Body of pancreas (tissue), 4 donors: ENCODE measurements around the gene STAMBP. TPM values are rescaled to one million over a fixed set of nuclear protein-coding genes. Genes with fewer than 3 reads are reported as not detected.

Experiments used
- ATAC-seq: fragments of 150-250 bp; one replicate; pipeline ENCODE4 v1.9.1; 2016
- DNase-seq, 4 donors: peaks; one replicate each; pipeline ENCODE4 v3.0.0-alpha.2; 2019
- H3K27ac ChIP-seq, 4 donors: fragments of 200-600 bp; sonication (generic); 1 replicate in 3 of 4; 2 replicates in 1 of 4; pipeline versions ENCODE4 v1.5.1 to v1.6.1; 2016 to 2019; ENCODE audit warnings: mild to moderate bottlenecking in 1 of 4, mixed read lengths in 1 of 4, moderate library complexity in 1 of 4
- H3K27me3 ChIP-seq, 2 donors: fragments of 200-600 bp; sonication (generic); one replicate each; pipeline ENCODE4 v1.6.0; 2016; ENCODE audit warnings: mild to moderate bottlenecking in 1 of 2
- H3K36me3 ChIP-seq, 2 donors: fragments of 200-600 bp; sonication (generic); replicated peaks in 1 of 2; 2 replicates each; pipeline ENCODE4 v1.5.1; 2016; ENCODE audit warnings: low read depth in 2 of 2; ENCODE audit not compliant: insufficient read depth in 1 of 2
- H3K4me1 ChIP-seq: fragments of 200-600 bp; sonication (generic); one replicate; pipeline ENCODE4 v1.6.0; 2016
- H3K4me3 ChIP-seq, 2 donors: fragments of 200-600 bp; sonication (generic); 1 replicate in 1 of 2; 2 replicates in 1 of 2; pipeline ENCODE4 v1.5.1; 2016 to 2019
- H3K9me3 ChIP-seq, 3 donors: fragments of 200-600 bp; sonication (generic); 1 replicate in 2 of 3; 2 replicates in 1 of 3; pipeline ENCODE4 v1.5.1; 2016
- POLR2A ChIP-seq, 3 donors: fragments of 450-650 bp; IDR thresholded peaks; one replicate each; pipeline ENCODE4 v1.6.1; 2016; ENCODE audit warnings: antibody characterized with exemption in 3 of 3, mild to moderate bottlenecking in 2 of 3
- WGBS, 2 donors: methylation state at CpG; one replicate each; pipeline ENCODE4 v1.1.5; 2017; 5-methylcytosine and 5-hydroxymethylcytosine counted together
- intact Hi-C: fragments of 100-400 bp; cut with DNase I; formaldehyde crosslinking; loops from one replicate; pipeline ENCODE4 v1.15.1; 2023
- total RNA-seq, 2 donors: library from RNA; depleted of rRNA; stranded (reverse); fragments of >200 nt; gene quantifications; one replicate each; pipeline ENCODE4 v1.1.0, GENCODE V29; 2016
- TF ChIP-seq, protein P1 (sequence below), 7 experiments: fragments of 450-650 bp in 4 of 7; fragments of 200-600 bp in 3 of 7; sonication (generic) in 3 of 7; IDR thresholded peaks; one replicate each; pipeline ENCODE4 v1.5.1; 2016 to 2019; ENCODE audit warnings: antibody characterized with exemption in 7 of 7

The STAMBP gene
- total RNA-seq, 2 donors from 2014 or later: 9.2 to 10.4 TPM

DNA sequence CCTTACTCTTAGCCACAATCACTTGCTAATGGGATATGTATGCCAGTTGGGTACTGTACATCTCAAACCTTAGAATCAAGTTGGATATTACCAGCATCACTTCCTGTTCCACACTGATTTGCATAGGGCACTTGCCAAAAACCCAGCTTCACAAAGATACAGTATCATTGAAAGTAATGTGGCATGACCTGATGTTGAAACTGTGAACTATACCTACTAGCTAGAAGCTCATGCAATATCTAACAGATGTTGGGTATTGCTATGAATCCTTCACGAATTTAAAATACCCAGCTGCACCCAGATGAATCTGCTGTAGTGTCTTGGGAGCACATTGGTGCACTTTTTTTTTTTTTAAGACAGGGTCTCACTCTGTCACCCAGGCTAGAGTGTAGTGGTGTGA lies 6.5 kb upstream of the STAMBP start:
- H3K4me3 ChIP-seq: no peak overlapping the region
- no peak overlapping the region for H3K27ac ChIP-seq
- TF ChIP-seq, protein P1, sequence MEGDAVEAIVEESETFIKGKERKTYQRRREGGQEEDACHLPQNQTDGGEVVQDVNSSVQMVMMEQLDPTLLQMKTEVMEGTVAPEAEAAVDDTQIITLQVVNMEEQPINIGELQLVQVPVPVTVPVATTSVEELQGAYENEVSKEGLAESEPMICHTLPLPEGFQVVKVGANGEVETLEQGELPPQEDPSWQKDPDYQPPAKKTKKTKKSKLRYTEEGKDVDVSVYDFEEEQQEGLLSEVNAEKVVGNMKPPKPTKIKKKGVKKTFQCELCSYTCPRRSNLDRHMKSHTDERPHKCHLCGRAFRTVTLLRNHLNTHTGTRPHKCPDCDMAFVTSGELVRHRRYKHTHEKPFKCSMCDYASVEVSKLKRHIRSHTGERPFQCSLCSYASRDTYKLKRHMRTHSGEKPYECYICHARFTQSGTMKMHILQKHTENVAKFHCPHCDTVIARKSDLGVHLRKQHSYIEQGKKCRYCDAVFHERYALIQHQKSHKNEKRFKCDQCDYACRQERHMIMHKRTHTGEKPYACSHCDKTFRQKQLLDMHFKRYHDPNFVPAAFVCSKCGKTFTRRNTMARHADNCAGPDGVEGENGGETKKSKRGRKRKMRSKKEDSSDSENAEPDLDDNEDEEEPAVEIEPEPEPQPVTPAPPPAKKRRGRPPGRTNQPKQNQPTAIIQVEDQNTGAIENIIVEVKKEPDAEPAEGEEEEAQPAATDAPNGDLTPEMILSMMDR (IDR thresholded peaks at IDR 0.05): no peak
- TF ChIP-seq POLR2A (IDR thresholded peaks at IDR 0.05): no peak
- no peak for DNase-seq
- no peaks in the 10 kb centered on the region for H3K27me3 ChIP-seq
- no peak for ATAC-seq
- intact Hi-C loops: loop anchor here (10.0 kb wide), 3 partner anchors 163 to 513 kb away; partner anchors contain the start of genes BOLA3 and TET3
- no peaks in the 10 kb centered on the region for H3K9me3 ChIP-seq
- no peaks in the 10 kb centered on the region for H3K4me1 ChIP-seq
- H3K36me3 ChIP-seq: no peaks in the 10 kb centered on the region
- 25 to 30% methylated on average over 1 of the region's 1 CpG for WGBS, 2 donors

DNA sequence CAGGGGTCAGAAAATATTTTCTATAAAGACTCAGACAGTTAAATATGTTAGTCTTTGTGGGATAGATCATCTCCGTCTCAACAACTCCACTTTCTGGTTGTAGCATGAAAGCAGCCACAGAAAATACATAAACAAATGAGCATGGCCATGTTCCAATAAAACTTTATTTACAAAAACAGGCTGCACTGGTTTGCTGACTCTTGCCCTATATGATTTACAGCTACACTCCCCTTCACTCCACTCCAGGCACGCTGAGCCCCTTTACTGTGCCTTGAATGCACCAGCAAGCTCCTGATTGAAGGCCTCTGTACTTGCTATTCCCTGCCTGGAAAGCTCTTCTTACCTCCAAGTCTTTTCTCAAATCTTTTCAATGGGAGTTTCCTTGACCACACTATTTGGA lies 5.8 kb upstream of the STAMBP start:
- WGBS, 2 donors: 80 to 86% methylated on average over 2 of the region's 2 CpGs
- peaks cover 2% of the 10 kb centered on the region for H3K4me1 ChIP-seq
- intact Hi-C loops: loop anchor here (10.0 kb wide), 3 partner anchors 162 to 512 kb away; partner anchors contain the start of genes BOLA3 and TET3
- ATAC-seq (no peak), DNase-seq (no peak)
- no peak overlapping the region for H3K27ac ChIP-seq
- no peak for TF ChIP-seq POLR2A (IDR thresholded peaks at IDR 0.05)
- TF ChIP-seq, protein P1 (IDR thresholded peaks at IDR 0.05): no peak
- no peaks in the 10 kb centered on the region for H3K27me3 ChIP-seq
- no peaks in the 10 kb centered on the region for H3K9me3 ChIP-seq
- H3K4me3 ChIP-seq: no peak overlapping the region
- no peaks in the 10 kb centered on the region for H3K36me3 ChIP-seq

DNA sequence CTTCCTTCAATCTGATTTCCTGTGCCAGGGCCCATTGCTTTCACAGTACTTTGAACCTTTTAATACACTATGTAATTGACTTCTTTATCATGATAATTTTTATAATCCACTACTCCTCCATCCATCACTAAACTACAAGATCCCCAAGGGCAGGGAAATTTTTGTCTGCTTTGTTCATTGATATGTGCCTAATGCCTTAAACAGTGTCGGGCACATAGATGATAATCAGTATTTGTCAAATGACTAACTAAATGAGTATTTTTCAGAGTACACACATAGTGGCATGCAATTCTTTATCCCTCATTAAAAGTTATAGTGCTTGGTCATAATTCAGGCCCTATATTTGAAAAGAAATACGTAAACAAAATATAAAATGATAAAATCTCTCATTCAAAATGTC lies 5.3 kb upstream of the STAMBP start:
- intact Hi-C loops: loop anchor here (10.0 kb wide), 3 partner anchors 161 to 511 kb away; partner anchors contain the start of genes BOLA3 and TET3
- no peak for DNase-seq
- no peak for ATAC-seq

DNA sequence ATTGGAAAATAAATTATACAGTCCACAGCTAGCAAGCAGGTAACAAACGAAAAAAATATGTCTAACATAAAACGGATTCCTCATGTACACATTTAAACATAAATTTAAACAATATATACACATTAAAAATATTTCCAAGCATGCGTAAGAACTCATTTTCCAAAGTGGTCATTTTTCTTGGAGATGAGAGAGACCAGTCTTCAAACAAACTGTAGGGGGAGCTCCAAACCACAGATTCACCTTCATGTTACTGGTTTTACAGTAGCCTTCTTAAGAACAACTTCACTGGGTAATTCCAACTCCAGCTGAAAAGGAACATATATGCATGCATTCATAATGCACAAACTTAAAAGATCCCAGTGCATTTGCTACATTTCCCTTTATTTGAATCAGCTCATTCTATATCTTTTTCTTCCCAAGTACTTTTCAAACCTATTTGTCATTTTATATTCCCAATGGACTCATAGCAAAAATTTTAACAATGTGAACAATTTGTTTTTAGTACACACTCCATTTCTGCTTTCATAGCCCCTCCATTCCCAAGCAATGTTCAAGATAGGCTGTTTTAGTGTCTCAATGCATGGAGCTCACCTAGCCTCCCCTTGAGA lies 4.7 kb upstream of the STAMBP start:
- H3K27ac ChIP-seq: no peak overlapping the region
- peaks cover 7% of the 10 kb centered on the region for H3K4me1 ChIP-seq
- peak; percentile 15 to 60 (median 30) for DNase-seq
- no peak for TF ChIP-seq POLR2A (IDR thresholded peaks at IDR 0.05)
- TF ChIP-seq, protein P1 (IDR thresholded peaks at IDR 0.05): peak; percentile 23 to 86 (median 77)
- intact Hi-C loops: loop anchor here (10.0 kb wide), 3 partner anchors 161 to 511 kb away; partner anchors contain the start of genes BOLA3 and TET3
- H3K4me3 ChIP-seq: no peak overlapping the region
- 7% methylated on average over 3 of the region's 3 CpGs for WGBS, 2 donors
- ATAC-seq: peak; percentile 47
- no peaks in the 10 kb centered on the region for H3K36me3 ChIP-seq
- no peaks in the 10 kb centered on the region for H3K9me3 ChIP-seq
- H3K27me3 ChIP-seq: no peaks in the 10 kb centered on the region

More for the DNA sequence above, 5.3 kb upstream of the STAMBP start:
- H3K27me3 ChIP-seq: no peaks in the 10 kb centered on the region
- no peaks in the 10 kb centered on the region for H3K36me3 ChIP-seq
- 2 to 14% methylated on average over 2 of the region's 2 CpGs for WGBS, 2 donors
- peaks cover 6% of the 10 kb centered on the region for H3K4me1 ChIP-seq
- H3K4me3 ChIP-seq: no peak overlapping the region
- no peaks in the 10 kb centered on the region for H3K9me3 ChIP-seq
- no peak for TF ChIP-seq POLR2A (IDR thresholded peaks at IDR 0.05)
- TF ChIP-seq, protein P1 (IDR thresholded peaks at IDR 0.05): no peak
- no peak overlapping the region for H3K27ac ChIP-seq

DNA sequence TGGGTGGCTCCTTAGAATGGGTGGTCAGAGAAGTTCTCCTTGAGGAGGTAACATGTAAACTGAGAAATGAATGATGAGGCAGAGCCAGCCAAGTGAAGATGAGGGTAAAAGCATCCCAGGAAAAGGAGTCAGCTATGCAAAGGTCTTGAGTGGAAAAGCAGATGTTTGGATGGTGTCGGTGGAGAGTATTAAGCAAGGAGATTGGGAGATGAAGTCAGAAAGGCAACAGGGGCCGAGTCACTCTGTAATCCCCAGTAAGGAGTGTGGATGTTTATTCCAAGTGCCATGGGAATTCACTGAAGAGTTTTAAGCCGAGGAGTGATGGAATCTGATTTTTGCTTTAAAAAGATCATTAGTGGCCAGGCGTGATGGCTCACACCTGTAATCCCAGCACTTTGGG lies 3.4 kb upstream of the STAMBP start:
- H3K4me3 ChIP-seq: no peak overlapping the region
- no peak overlapping the region for H3K27ac ChIP-seq
- intact Hi-C loops: loop anchor here (10.0 kb wide), 3 partner anchors 159 to 509 kb away; partner anchors contain the start of genes BOLA3 and TET3
- no peak for ATAC-seq
- no peaks in the 10 kb centered on the region for H3K27me3 ChIP-seq
- H3K4me1 ChIP-seq: peaks cover 19% of the 10 kb centered on the region
- 62 to 65% methylated on average over 4 of the region's 4 CpGs for WGBS, 2 donors
- H3K9me3 ChIP-seq: no peaks in the 10 kb centered on the region
- no peak for DNase-seq
- TF ChIP-seq, protein P1 (IDR thresholded peaks at IDR 0.05): no peak
- no peak for TF ChIP-seq POLR2A (IDR thresholded peaks at IDR 0.05)
- no peaks in the 10 kb centered on the region for H3K36me3 ChIP-seq
